Astrocyte (in vitro differentiated cells and primary cell): ENCODE results near the gene SGIP1. TPM values are rescaled to one million over a fixed set of nuclear protein-coding genes. Genes with fewer than 3 reads are reported as not detected.

Source experiments
- DNase-seq: peaks from one replicate; pipeline ENCODE4 v3.0.0-alpha.2; 2010; ENCODE audit warnings: low read depth
- FAIRE-seq: peaks from 2 replicates; lab custom pipeline; 2011; peaks lifted over from hg19 to GRCh38; lab: Jason Lieb, UNC
- H2AFZ ChIP-seq: 2 replicates; pipeline ENCODE4 v1.6.0; 2012; ENCODE audit warnings: low read depth, low read length, inconsistent platforms
- H3K27ac ChIP-seq: 2 replicates; pipeline ENCODE4 v1.5.1; 2011; ENCODE audit warnings: low read depth, low read length, inconsistent platforms
- H3K27me3 ChIP-seq: 2 replicates; pipeline ENCODE4 v1.6.0; 2011; ENCODE audit warnings: low read length, inconsistent platforms; ENCODE audit not compliant: insufficient read depth
- H3K36me3 ChIP-seq: 2 replicates; pipeline ENCODE4 v1.5.1; 2011; ENCODE audit warnings: low read length, inconsistent platforms; ENCODE audit not compliant: insufficient read depth
- H3K4me1 ChIP-seq: 2 replicates; pipeline ENCODE4 v1.5.1; 2011; ENCODE audit warnings: low read length, inconsistent platforms; ENCODE audit not compliant: insufficient read depth
- H3K4me2 ChIP-seq: 2 replicates; pipeline ENCODE4 v1.6.0; 2012; ENCODE audit warnings: low read length, inconsistent platforms
- H3K4me3 ChIP-seq: 2 replicates; pipeline ENCODE4 v1.5.1; 2011; ENCODE audit warnings: low read depth, mild to moderate bottlenecking, low read length, inconsistent platforms; ENCODE audit not compliant: insufficient read depth
- H3K79me2 ChIP-seq: 2 replicates; pipeline ENCODE4 v1.6.0; 2012; ENCODE audit warnings: mild to moderate bottlenecking, low read length, inconsistent platforms; ENCODE audit not compliant: insufficient read depth
- H3K9ac ChIP-seq: 2 replicates; pipeline ENCODE4 v1.6.0; 2012; ENCODE audit warnings: mild to moderate bottlenecking, low read length, inconsistent platforms
- H3K9me3 ChIP-seq: 2 replicates; pipeline ENCODE4 v1.5.1; 2012; ENCODE audit warnings: low read depth, mild to moderate bottlenecking, low read length, inconsistent platforms; ENCODE audit not compliant: insufficient read depth
- H4K20me1 ChIP-seq: 2 replicates; pipeline ENCODE4 v1.6.0; 2012; ENCODE audit warnings: low read length, inconsistent platforms; ENCODE audit not compliant: insufficient read depth
- H3K27ac Mint-ChIP-seq: one replicate; pipeline ENCODE4 v1.8.0; 2021; ENCODE audit warnings: mild to moderate bottlenecking, mixed read lengths; ENCODE audit not compliant: unreplicated experiment
- H3K27me3 Mint-ChIP-seq: one replicate; pipeline ENCODE4 v1.8.0; 2021; ENCODE audit warnings: low read depth, mixed read lengths; ENCODE audit not compliant: unreplicated experiment
- H3K36me3 Mint-ChIP-seq: one replicate; pipeline ENCODE4 v1.8.0; 2021; ENCODE audit warnings: low read depth, mixed read lengths; ENCODE audit not compliant: unreplicated experiment
- H3K4me1 Mint-ChIP-seq: one replicate; pipeline ENCODE4 v1.8.0; 2021; ENCODE audit warnings: low read depth, mixed read lengths; ENCODE audit not compliant: unreplicated experiment
- H3K4me3 Mint-ChIP-seq: one replicate; pipeline ENCODE4 v1.8.0; 2021; ENCODE audit warnings: mild to moderate bottlenecking, moderate library complexity, mixed read lengths; ENCODE audit not compliant: unreplicated experiment
- H3K9me3 Mint-ChIP-seq: one replicate; pipeline ENCODE4 v1.8.0; 2021; ENCODE audit warnings: mild to moderate bottlenecking, mixed read lengths; ENCODE audit not compliant: unreplicated experiment
- CTCF ChIP-seq: IDR thresholded peaks from 2 replicates; pipeline ENCODE4 v1.5.1; 2011; ENCODE audit warnings: low read depth, mild to moderate bottlenecking, inconsistent platforms, low read length, moderate library complexity; ENCODE audit not compliant: insufficient read depth
- EZH2 ChIP-seq: IDR thresholded peaks from 2 replicates; pipeline ENCODE4 v1.6.1; 2012; ENCODE audit warnings: mild to moderate bottlenecking, low read length, inconsistent platforms; ENCODE audit not compliant: insufficient read depth
- total RNA-seq: library from RNA; stranded (reverse); gene quantifications from 2 replicates; pipeline ENCODE4 v1.2.1, GENCODE V29; 2021

SGIP1 gene
- total RNA-seq, 1 donor from 2014 or later = 8.8 TPM

GRCh38 chr1:66580081-66580480 is 46.1 kb downstream of the SGIP1 start:
- H3K27me3 ChIP-seq = no peaks in the 10 kb centered on the region
- H4K20me1 ChIP-seq = no peaks in the 10 kb centered on the region
- DNase-seq (no peak), FAIRE-seq (no peak)
- H3K79me2 ChIP-seq = peaks cover 5% of the 10 kb centered on the region
- peaks cover 6% of the 10 kb centered on the region for H3K4me1 Mint-ChIP-seq
- H3K4me2 ChIP-seq = no peak overlapping the region
- no peaks in the 10 kb centered on the region for H3K9me3 Mint-ChIP-seq
- no peaks in the 10 kb centered on the region for H3K36me3 Mint-ChIP-seq
- TF ChIP-seq CTCF (no peak), EZH2 (no peak)
- H3K27ac ChIP-seq = no peak overlapping the region
- peaks cover 18% of the 10 kb centered on the region for H3K4me1 ChIP-seq
- no peak overlapping the region for H3K4me3 ChIP-seq
- no peaks in the 10 kb centered on the region for H3K36me3 ChIP-seq
- H3K27me3 Mint-ChIP-seq = no peaks in the 10 kb centered on the region
- H3K9ac ChIP-seq = no peak overlapping the region
- no peak overlapping the region for H3K4me3 Mint-ChIP-seq
- H3K27ac Mint-ChIP-seq = no peak overlapping the region
- H3K9me3 ChIP-seq = no peaks in the 10 kb centered on the region
- H2AFZ ChIP-seq = no peak overlapping the region

GRCh38 chr1:66583021-66583420 is 49.1 kb downstream of the SGIP1 start:
- Mint-ChIP-seq H3K27me3 (no peaks in the 10 kb centered on the region), H3K27ac (no peak overlapping the region), H3K4me1 (no peaks in the 10 kb centered on the region), H3K9me3 (no peaks in the 10 kb centered on the region), H3K4me3 (no peak overlapping the region), H3K36me3 (no peaks in the 10 kb centered on the region)
- Histone ChIP-seq H2AFZ (no peak overlapping the region), H3K27ac (no peak overlapping the region), H3K79me2 (peaks cover 5% of the 10 kb centered on the region), H3K27me3 (no peaks in the 10 kb centered on the region), H3K4me3 (no peak overlapping the region), H3K36me3 (no peaks in the 10 kb centered on the region), H4K20me1 (no peaks in the 10 kb centered on the region), H3K9me3 (no peaks in the 10 kb centered on the region), H3K4me1 (peaks cover 3% of the 10 kb centered on the region), H3K4me2 (no peak overlapping the region), H3K9ac (no peak overlapping the region)
- no peak for DNase-seq
- FAIRE-seq = no peak
- TF ChIP-seq EZH2 (no peak), CTCF (no peak)

- Histone ChIP-seq H3K27ac (no peak overlapping the region), H3K27me3 (no peaks in the 10 kb centered on the region), H4K20me1 (no peaks in the 10 kb centered on the region), H3K9ac (no peak overlapping the region), H3K79me2 (peaks cover 5% of the 10 kb centered on the region), H3K4me3 (no peak overlapping the region), H2AFZ (no peak overlapping the region), H3K4me1 (no peaks in the 10 kb centered on the region), H3K4me2 (no peak overlapping the region), H3K36me3 (no peaks in the 10 kb centered on the region), H3K9me3 (no peaks in the 10 kb centered on the region)
- Mint-ChIP-seq H3K27ac (no peak overlapping the region), H3K27me3 (no peaks in the 10 kb centered on the region), H3K9me3 (no peaks in the 10 kb centered on the region), H3K4me1 (no peaks in the 10 kb centered on the region), H3K36me3 (no peaks in the 10 kb centered on the region), H3K4me3 (no peak overlapping the region)
- FAIRE-seq (no peak), DNase-seq (no peak)
- TF ChIP-seq EZH2 = no peak
- TF ChIP-seq CTCF = no peak
Observed at GRCh38 chr1:66585002-66585401, 51.0 kb downstream of the SGIP1 start.
